Panc1 (cell line): ENCODE data around the gene PGRMC2. TPM values are rescaled to one million over a fixed set of nuclear protein-coding genes. Genes with fewer than 3 reads are reported as not detected.
A peak's percentile ranks its signal among the peaks of the same experiment; 100 is the strongest.

ENCODE experiments used
- ATAC-seq: fragments of 200-7000 bp; cut with Tn5 transposase; 2 replicates; pipeline ENCODE4 v1.9.1; 2020; ENCODE audit warnings: mild to moderate bottlenecking, moderate library complexity
- BruUV-seq: library from RNA; stranded (reverse); fragments of 400-500 nt; replicated peaks from 2 replicates; lab custom pipeline; 2021; lab: Mats Ljungman, UMichigan
- CTCF ChIA-PET: fragments of 300-600 bp; sonication (Branson Sonifier 250); formaldehyde crosslinking; loops from one replicate; lab custom pipeline; 2022; ENCODE audit warnings: antibody characterized with exemption; lab: Charles Lee
- POLR2A ChIA-PET: fragments of 300-600 bp; sonication (Branson Sonifier 250); formaldehyde crosslinking; loops from one replicate; lab custom pipeline; 2022; ENCODE audit warnings: antibody characterized with exemption; lab: Charles Lee
- DNase-seq: peaks from one replicate; pipeline ENCODE4 v3.0.0-alpha.2; 2010; ENCODE audit warnings: low read depth, low spot score
- H3K27ac ChIP-seq: 2 replicates; pipeline ENCODE4 v1.5.1; 2011; ENCODE audit warnings: mild to moderate bottlenecking, low read length, inconsistent platforms
- H3K27me3 ChIP-seq: fragments of 200-500 bp; sonication (Bioruptor generic); 2 replicates; pipeline ENCODE4 v1.6.0; 2014; ENCODE audit warnings: low read length, inconsistent platforms; ENCODE audit not compliant: control insufficient read depth, insufficient read depth
- H3K36me3 ChIP-seq: fragments of 200-500 bp; sonication (Bioruptor generic); 2 replicates; pipeline ENCODE4 v1.5.1; 2014; ENCODE audit warnings: inconsistent platforms, mild to moderate bottlenecking, low read length, moderate library complexity; ENCODE audit not compliant: control insufficient read depth, insufficient read depth
- H3K4me1 ChIP-seq: 2 replicates; pipeline ENCODE4 v1.5.1; 2011; ENCODE audit warnings: inconsistent platforms, mild to moderate bottlenecking, low read length, moderate library complexity; ENCODE audit not compliant: control insufficient read depth, insufficient read depth
- H3K4me3 ChIP-seq, 2 experiments: 2 replicates each; pipeline ENCODE4 v1.5.1; 2011 to 2012; ENCODE audit warnings: low read depth in 2 of 2, low read length in 2 of 2, mild to moderate bottlenecking in 2 of 2, inconsistent platforms in 1 of 2, moderate library complexity in 1 of 2
- H3K9me3 ChIP-seq: fragments of 200-500 bp; sonication (Bioruptor generic); 2 replicates; pipeline ENCODE4 v1.5.1; 2014; ENCODE audit warnings: low read depth, mild to moderate bottlenecking, inconsistent platforms, low read length, moderate library complexity; ENCODE audit not compliant: control insufficient read depth, insufficient read depth
- POLR2AphosphoS5 ChIP-seq: IDR thresholded peaks from 2 replicates; pipeline ENCODE4 v1.6.1; 2012; ENCODE audit warnings: mild to moderate bottlenecking, low read depth, low read length, moderate library complexity
- SIN3A ChIP-seq: IDR thresholded peaks from 2 replicates; pipeline ENCODE4 v1.6.1; 2012; ENCODE audit warnings: low read depth, mild to moderate bottlenecking, low read length, moderate library complexity, borderline replicate concordance; ENCODE audit not compliant: insufficient read depth
- TCF7L2 ChIP-seq: IDR thresholded peaks from 2 replicates; pipeline ENCODE4 v1.6.1; 2011; ENCODE audit warnings: mild to moderate bottlenecking, low read depth, low read length, inconsistent platforms
- in situ Hi-C: cut with HindIII; loops from 2 replicates; pipeline ENCODE4 v1.10.0; 2016; ENCODE audit warnings: low sequenced_read_pairs, low pct_unique_long_range_greater_than_20kb
- intact Hi-C: fragments of 100-400 bp; cut with micrococcal nuclease; formaldehyde crosslinking; loops from one replicate; pipeline ENCODE4 v1.10.0; 2022; ENCODE audit not compliant: unreplicated experiment
- total RNA-seq: library from RNA; stranded (reverse); gene quantifications from one replicate; pipeline ENCODE4 v1.2.1, GENCODE V29; 2021; ENCODE audit not compliant: unreplicated experiment
- TF ChIP-seq, protein P1 (sequence below), 2 experiments: IDR thresholded peaks; 2 replicates each; pipeline ENCODE4 v1.6.1; 2011 to 2012; ENCODE audit warnings: low read depth in 2 of 2, control low read depth in 1 of 2, low read length in 1 of 2, mild to moderate bottlenecking in 1 of 2, moderate library complexity in 1 of 2; ENCODE audit not compliant: insufficient read depth in 1 of 2
- TF ChIP-seq, protein P2 (sequence below): fragments of 450-650 bp; IDR thresholded peaks from 2 replicates; pipeline ENCODE4 v1.5.1; 2017; ENCODE audit warnings: mild to moderate bottlenecking

The PGRMC2 gene
- total RNA-seq, 1 experiment from 2014 or later, result 47.6 TPM

DNA sequence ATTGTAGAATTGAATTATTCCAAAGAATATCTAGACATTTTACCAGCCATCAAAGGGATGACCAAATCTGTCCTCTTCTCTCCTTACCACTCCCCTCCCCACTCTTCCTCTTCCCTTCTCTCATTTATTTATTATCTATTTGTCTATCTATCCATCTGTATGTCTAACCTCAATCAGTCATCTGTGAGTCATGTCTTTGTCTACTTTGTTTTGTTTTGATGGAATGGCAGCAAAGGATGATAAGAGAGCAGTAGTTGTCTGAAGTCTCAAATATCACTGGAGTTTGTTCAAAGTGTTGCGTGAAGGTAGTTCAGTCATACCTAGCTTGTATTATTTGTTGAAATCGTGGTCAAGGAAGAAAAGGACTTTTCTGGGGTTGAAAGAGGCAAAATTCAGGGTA, 34.7 kb upstream of the PGRMC2 start:
- Histone ChIP-seq H3K27me3 (no peaks in the 10 kb centered on the region), H3K4me1 (peaks cover 5% of the 10 kb centered on the region; the same call in 1 of the 2 replicates), H3K4me3 (no peak overlapping the region), H3K36me3 (no peaks in the 10 kb centered on the region), H3K9me3 (no peaks in the 10 kb centered on the region), H3K27ac (no peak overlapping the region)
- DNase-seq, result peak; percentile 41
- ChIA-PET CTCF (no interaction called here), POLR2A (no interaction called here)
- peak; percentile 67 for ATAC-seq
- no TSS peak for BruUV-seq
- in situ Hi-C loops, result no loop called here
- intact Hi-C loops, result no loop called here
- no peak for TF ChIP-seq TCF7L2
- TF ChIP-seq, protein P1, sequence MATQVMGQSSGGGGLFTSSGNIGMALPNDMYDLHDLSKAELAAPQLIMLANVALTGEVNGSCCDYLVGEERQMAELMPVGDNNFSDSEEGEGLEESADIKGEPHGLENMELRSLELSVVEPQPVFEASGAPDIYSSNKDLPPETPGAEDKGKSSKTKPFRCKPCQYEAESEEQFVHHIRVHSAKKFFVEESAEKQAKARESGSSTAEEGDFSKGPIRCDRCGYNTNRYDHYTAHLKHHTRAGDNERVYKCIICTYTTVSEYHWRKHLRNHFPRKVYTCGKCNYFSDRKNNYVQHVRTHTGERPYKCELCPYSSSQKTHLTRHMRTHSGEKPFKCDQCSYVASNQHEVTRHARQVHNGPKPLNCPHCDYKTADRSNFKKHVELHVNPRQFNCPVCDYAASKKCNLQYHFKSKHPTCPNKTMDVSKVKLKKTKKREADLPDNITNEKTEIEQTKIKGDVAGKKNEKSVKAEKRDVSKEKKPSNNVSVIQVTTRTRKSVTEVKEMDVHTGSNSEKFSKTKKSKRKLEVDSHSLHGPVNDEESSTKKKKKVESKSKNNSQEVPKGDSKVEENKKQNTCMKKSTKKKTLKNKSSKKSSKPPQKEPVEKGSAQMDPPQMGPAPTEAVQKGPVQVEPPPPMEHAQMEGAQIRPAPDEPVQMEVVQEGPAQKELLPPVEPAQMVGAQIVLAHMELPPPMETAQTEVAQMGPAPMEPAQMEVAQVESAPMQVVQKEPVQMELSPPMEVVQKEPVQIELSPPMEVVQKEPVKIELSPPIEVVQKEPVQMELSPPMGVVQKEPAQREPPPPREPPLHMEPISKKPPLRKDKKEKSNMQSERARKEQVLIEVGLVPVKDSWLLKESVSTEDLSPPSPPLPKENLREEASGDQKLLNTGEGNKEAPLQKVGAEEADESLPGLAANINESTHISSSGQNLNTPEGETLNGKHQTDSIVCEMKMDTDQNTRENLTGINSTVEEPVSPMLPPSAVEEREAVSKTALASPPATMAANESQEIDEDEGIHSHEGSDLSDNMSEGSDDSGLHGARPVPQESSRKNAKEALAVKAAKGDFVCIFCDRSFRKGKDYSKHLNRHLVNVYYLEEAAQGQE (IDR thresholded peaks at IDR 0.05; ENCODE audit: insufficient read depth in 1 of 2, low read depth in 2 of 2, low read length in 1 of 2), result no peak
- TF ChIP-seq POLR2AphosphoS5, result no peak
- TF ChIP-seq, protein P2, sequence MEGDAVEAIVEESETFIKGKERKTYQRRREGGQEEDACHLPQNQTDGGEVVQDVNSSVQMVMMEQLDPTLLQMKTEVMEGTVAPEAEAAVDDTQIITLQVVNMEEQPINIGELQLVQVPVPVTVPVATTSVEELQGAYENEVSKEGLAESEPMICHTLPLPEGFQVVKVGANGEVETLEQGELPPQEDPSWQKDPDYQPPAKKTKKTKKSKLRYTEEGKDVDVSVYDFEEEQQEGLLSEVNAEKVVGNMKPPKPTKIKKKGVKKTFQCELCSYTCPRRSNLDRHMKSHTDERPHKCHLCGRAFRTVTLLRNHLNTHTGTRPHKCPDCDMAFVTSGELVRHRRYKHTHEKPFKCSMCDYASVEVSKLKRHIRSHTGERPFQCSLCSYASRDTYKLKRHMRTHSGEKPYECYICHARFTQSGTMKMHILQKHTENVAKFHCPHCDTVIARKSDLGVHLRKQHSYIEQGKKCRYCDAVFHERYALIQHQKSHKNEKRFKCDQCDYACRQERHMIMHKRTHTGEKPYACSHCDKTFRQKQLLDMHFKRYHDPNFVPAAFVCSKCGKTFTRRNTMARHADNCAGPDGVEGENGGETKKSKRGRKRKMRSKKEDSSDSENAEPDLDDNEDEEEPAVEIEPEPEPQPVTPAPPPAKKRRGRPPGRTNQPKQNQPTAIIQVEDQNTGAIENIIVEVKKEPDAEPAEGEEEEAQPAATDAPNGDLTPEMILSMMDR, result no peak
- no peak for TF ChIP-seq SIN3A

DNA sequence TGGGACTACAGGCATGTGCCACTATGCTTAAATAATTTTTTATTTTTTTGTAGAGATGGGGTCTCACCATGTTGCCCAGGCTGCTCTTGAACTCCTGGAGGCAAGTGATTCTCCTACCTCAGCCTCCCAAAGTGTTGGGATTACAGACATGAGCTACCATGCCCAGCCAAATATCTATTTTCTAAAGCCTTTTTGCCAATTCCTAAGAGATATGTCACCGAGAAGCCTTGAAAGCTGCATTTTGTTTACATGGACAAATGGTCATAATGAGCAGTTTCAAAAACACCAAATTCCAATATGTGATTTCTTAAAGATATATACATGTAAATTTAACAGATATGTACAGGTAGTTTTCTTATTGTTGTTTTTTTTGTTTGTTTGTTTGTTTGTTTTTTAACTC, 33.0 kb upstream of the PGRMC2 start:
- DNase-seq (no peak), ATAC-seq (no peak)
- POLR2A ChIA-PET, result no interaction called here
- in situ Hi-C loops, result no loop called here
- Histone ChIP-seq H3K9me3 (no peaks in the 10 kb centered on the region), H3K4me3 (no peak overlapping the region), H3K27me3 (no peaks in the 10 kb centered on the region), H3K4me1 (peaks cover 5% of the 10 kb centered on the region; the same call in 1 of the 2 replicates), H3K36me3 (no peaks in the 10 kb centered on the region), H3K27ac (no peak overlapping the region)
- CTCF ChIA-PET, result no interaction called here
- TF ChIP-seq, protein P1 (IDR thresholded peaks at IDR 0.05; ENCODE audit: insufficient read depth in 1 of 2, low read depth in 2 of 2, low read length in 1 of 2), result no peak
- TF ChIP-seq, protein P2, result no peak
- no peak for TF ChIP-seq POLR2AphosphoS5
- TF ChIP-seq SIN3A, result no peak
- no peak for TF ChIP-seq TCF7L2
- BruUV-seq, result no TSS peak
- intact Hi-C loops, result no loop called here
